Heart left ventricle (tissue), 13 donors: ENCODE data around the gene IQCH.

Source experiments
- CTCF ChIP-seq, 12 donors: fragments of 200-600 bp; sonication (generic) in 4 of 12; IDR thresholded peaks; one replicate each; pipeline versions ENCODE4 v1.5.0 to v1.8.0; 2018 to 2022; ENCODE audit warnings: antibody characterized with exemption in 12 of 12, mild to moderate bottlenecking in 5 of 12
- POLR2A ChIP-seq, 2 donors: fragments of 450-650 bp; IDR thresholded peaks; one replicate each; pipeline ENCODE4 v1.6.1; 2017; ENCODE audit warnings: antibody characterized with exemption in 2 of 2, mild to moderate bottlenecking in 2 of 2, moderate library complexity in 2 of 2
- donor health status: ischemic (EF 13 %, LVEDD 7.1; RV severe dilation, severe dysfunction).
- donor health status: DM: no; HTN: yes; CAD: no.
- donor health status: DM: no; HTN: no; CAD: no.
- donor health status: ischemic (EF 25% LVEDD 6.9; RV normal size, moderate dysfunction).
- donor health status: ischemic (EF 25% LVEDD 5.7; RV mildly dilated, moderate dysfunction).
- donor health status: ischemic (EF 35%, LVEDD 5.7; RV mildly dilated, moderate dysfunction).
- donor health status: nonischemic (EF 11% LVEDD 7.7; RV severe dilation, severe dysfunction).
- donor health status: DM: yes; HTN: yes; CAD: no.
- donor health status: PGD.
- donor health status: ischemic (EF 29% LVEDD 5.4; RV normal size, mild dysfunction).
- donor health status: nonischemic (EF 23%, LVEDD 6.1; RV moderate dilation, normal function).

GRCh38 chr15:67501836-67502461 lies 247.4 kb downstream of the IQCH start:
- TF ChIP-seq CTCF (IDR thresholded peaks at IDR 0.05) (no peak), POLR2A (IDR thresholded peaks at IDR 0.05) (no peak)
